Stomach (tissue), 9 donors: ENCODE measurements around the gene CACNA2D3. TPM values are rescaled to one million over a fixed set of nuclear protein-coding genes. Genes with fewer than 3 reads are reported as not detected.

ENCODE experiments used
- DNase-seq, 2 donors: peaks; one replicate each; pipeline versions ENCODE4 v3.0.0 to v3.0.0-alpha.2; 2013 to 2019
- H3K27ac ChIP-seq, 5 donors: fragments of 200-600 bp in 4 of 5; sonication (generic) in 4 of 5; one replicate each; pipeline ENCODE4 v1.5.1; 2013 to 2019; ENCODE audit warnings: mild to moderate bottlenecking in 1 of 5, moderate library complexity in 1 of 5
- H3K27me3 ChIP-seq, 3 donors: fragments of 200-600 bp; sonication (generic); one replicate each; pipeline ENCODE4 v1.5.1; 2017 to 2019; ENCODE audit warnings: mixed run types in 1 of 3
- H3K36me3 ChIP-seq, 4 donors: fragments of 200-600 bp; sonication (generic); 1 replicate in 3 of 4; 2 replicates in 1 of 4; pipeline ENCODE4 v1.5.1; 2016 to 2019
- H3K4me1 ChIP-seq, 4 donors: fragments of 200-600 bp; sonication (generic); one replicate each; pipeline ENCODE4 v1.5.1; 2016 to 2019
- H3K4me3 ChIP-seq, 4 donors: fragments of 200-600 bp; sonication (generic) in 3 of 4; one replicate each; pipeline ENCODE4 v1.5.1; 2016 to 2019; ENCODE audit warnings: mild to moderate bottlenecking in 1 of 4
- H3K9me3 ChIP-seq, 4 donors: fragments of 200-600 bp; sonication (generic); one replicate each; pipeline ENCODE4 v1.5.1; 2016 to 2019
- EP300 ChIP-seq: sonication (generic); formaldehyde crosslinking; IDR thresholded peaks from one replicate; pipeline ENCODE4 v1.6.1; 2017; ENCODE audit warnings: antibody characterized with exemption
- POLR2A ChIP-seq, 4 donors: fragments of 450-650 bp; IDR thresholded peaks; one replicate each; pipeline ENCODE4 v1.6.1; 2016; ENCODE audit warnings: antibody characterized with exemption in 4 of 4, control low read depth in 2 of 4, mild to moderate bottlenecking in 1 of 4, moderate library complexity in 1 of 4
- POLR2AphosphoS5 ChIP-seq, 3 donors: sonication (generic); formaldehyde crosslinking; IDR thresholded peaks; one replicate each; pipeline ENCODE4 v1.6.1; 2016; ENCODE audit warnings: antibody characterized with exemption in 3 of 3
- WGBS, 5 donors: extraction: QIAGEN DNeasy Blood & Tissue Kit in 3 of 5; methylation state at CpG; one replicate each; pipeline versions ENCODE4 v1.1.5 to v1.1.7; 2013 to 2018; 5-methylcytosine and 5-hydroxymethylcytosine counted together
- intact Hi-C: fragments of 100-400 bp; cut with DNase I; formaldehyde crosslinking; loops from one replicate; pipeline ENCODE4 v1.15.1; 2023; ENCODE audit warnings: low total_unique reads
- polyA plus RNA-seq, 3 donors: library from polyadenylated mRNA; stranded (reverse); fragments of 200-250 nt; gene quantifications; one replicate each; pipeline ENCODE4 v1.2.3, GENCODE V29; 2013
- total RNA-seq, 5 donors: library from RNA; depleted of rRNA; stranded (reverse); fragments of >200 nt; gene quantifications; one replicate each; pipeline versions ENCODE4 v1.1.0 to v1.2.3, GENCODE V29; 2014 to 2016
- TF ChIP-seq, protein P1 (sequence below), 7 experiments: fragments of 450-650 bp in 4 of 7; fragments of 200-600 bp in 3 of 7; sonication (generic) in 3 of 7; IDR thresholded peaks; one replicate each; pipeline ENCODE4 v1.5.1; 2016 to 2019; ENCODE audit warnings: antibody characterized with exemption in 7 of 7, control low read depth in 2 of 7, mild to moderate bottlenecking in 1 of 7
- donor health status: healthy with polysubstance abuse.
- donor health status: Bipolar disorder and iron deficiency.
- donor health status: healthy.

Gene CACNA2D3
- total and polyA plus RNA-seq, 8 donors = 0.56 to 54.0 (median 2.9) TPM; not detected in 1

DNA sequence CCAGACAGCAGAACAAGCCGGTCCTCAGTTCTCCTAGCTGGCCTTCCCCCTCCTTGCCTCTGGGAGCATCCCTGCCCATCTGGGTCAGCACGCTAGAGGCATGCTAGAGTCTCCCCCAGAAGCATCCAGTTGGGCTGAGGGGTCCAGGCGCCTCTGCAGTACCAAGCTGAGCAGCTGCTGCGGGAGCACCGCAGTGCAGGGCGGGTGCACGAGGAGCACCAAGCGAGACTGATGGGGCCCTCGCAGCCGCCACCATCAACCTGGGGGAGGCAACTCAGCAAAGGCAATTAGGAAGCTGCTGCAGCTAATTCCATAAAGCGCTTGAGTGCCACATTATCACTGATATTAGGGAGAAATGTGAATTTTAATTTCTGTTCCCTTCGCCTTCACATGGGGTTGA, 12.4 kb downstream of the CACNA2D3 start:
- 88 to 93% (median 89%) methylated on average over 12 of the region's 12 CpGs for WGBS, 5 donors
- Histone ChIP-seq H3K9me3 (no peaks in the 10 kb centered on the region), H3K4me3 (no peak overlapping the region), H3K27me3 (peaks cover 0 to 5% (median 0%) of the 10 kb centered on the region in 3 donors), H3K36me3 (no peaks in the 10 kb centered on the region), H3K27ac (no peak overlapping the region), H3K4me1 (no peaks in the 10 kb centered on the region)
- TF ChIP-seq POLR2A (IDR thresholded peaks at IDR 0.05) (no peak), EP300 (no peak), POLR2AphosphoS5 (IDR thresholded peaks at IDR 0.05) (no peak)
- TF ChIP-seq, protein P1, sequence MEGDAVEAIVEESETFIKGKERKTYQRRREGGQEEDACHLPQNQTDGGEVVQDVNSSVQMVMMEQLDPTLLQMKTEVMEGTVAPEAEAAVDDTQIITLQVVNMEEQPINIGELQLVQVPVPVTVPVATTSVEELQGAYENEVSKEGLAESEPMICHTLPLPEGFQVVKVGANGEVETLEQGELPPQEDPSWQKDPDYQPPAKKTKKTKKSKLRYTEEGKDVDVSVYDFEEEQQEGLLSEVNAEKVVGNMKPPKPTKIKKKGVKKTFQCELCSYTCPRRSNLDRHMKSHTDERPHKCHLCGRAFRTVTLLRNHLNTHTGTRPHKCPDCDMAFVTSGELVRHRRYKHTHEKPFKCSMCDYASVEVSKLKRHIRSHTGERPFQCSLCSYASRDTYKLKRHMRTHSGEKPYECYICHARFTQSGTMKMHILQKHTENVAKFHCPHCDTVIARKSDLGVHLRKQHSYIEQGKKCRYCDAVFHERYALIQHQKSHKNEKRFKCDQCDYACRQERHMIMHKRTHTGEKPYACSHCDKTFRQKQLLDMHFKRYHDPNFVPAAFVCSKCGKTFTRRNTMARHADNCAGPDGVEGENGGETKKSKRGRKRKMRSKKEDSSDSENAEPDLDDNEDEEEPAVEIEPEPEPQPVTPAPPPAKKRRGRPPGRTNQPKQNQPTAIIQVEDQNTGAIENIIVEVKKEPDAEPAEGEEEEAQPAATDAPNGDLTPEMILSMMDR (IDR thresholded peaks at IDR 0.05) = no peak
- DNase-seq = no peak
- intact Hi-C loops = no loop called here

DNA sequence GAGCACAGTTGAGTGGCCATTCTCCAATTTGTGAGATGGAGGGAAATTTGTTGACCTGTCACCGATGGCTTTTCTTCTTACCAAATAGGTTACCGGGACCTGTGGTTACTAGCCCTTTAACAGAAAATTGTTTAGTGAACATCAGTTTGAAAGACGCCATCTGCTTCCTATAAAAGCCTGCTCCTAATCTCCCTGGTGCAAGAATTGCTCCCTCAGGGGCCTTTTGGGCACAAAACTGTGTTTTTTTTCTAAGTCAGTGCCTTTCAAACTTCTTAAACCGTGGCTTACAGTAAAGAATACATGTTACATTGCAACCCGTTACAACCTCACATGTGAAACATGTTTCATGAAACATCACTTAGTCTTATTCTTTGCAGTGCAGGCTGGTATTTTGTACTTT, 15.0 kb downstream of the CACNA2D3 start:
- intact Hi-C loops = no loop called here
- 59 to 66% (median 64%) methylated on average over 5 of the region's 5 CpGs for WGBS, 5 donors
- no peaks in the 10 kb centered on the region for H3K4me1 ChIP-seq
- no peak overlapping the region for H3K27ac ChIP-seq
- no peak for DNase-seq
- no peak overlapping the region for H3K4me3 ChIP-seq
- H3K9me3 ChIP-seq = no peaks in the 10 kb centered on the region
- TF ChIP-seq, protein P1 (IDR thresholded peaks at IDR 0.05) = no peak
- TF ChIP-seq POLR2A (IDR thresholded peaks at IDR 0.05) (no peak), EP300 (no peak), POLR2AphosphoS5 (IDR thresholded peaks at IDR 0.05) (no peak)
- H3K36me3 ChIP-seq = no peaks in the 10 kb centered on the region
- H3K27me3 ChIP-seq = peaks cover 0 to 5% (median 0%) of the 10 kb centered on the region in 3 donors

DNA sequence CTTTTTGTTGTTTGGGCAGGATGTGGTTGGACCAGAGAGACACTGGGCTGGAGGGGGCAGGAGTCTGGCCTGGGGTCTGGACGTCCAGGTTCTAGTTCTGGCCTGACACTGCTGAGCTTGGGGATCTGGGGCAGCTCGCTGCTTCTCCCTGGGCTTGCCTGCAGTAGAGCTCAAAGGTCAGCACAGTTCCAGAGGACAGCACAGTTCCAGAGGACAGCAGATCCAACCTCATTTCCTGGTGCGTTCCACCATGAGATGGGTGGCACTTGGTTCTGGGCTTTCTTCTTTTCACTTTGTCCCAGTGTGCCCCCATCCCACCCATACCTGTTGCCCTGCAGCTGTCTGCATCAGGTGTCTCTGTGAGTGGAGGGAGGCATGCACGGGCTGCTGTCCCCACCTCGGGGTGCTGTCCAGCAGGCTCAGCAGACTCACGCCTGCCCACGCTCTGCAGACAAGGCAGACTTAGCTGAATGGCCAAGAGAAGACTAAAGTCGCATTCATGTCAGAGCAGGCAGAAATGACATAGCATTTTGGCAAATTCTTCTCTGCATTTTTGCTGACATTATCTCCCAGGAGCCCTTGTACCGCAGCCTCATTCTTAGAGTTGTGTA, 16.7 kb downstream of the CACNA2D3 start:
- no peak overlapping the region for H3K4me3 ChIP-seq
- H3K27ac ChIP-seq = no peak overlapping the region
- no peaks in the 10 kb centered on the region for H3K4me1 ChIP-seq
- TF ChIP-seq EP300 (no peak), POLR2AphosphoS5 (IDR thresholded peaks at IDR 0.05) (no peak), POLR2A (IDR thresholded peaks at IDR 0.05) (no peak)
- TF ChIP-seq, protein P1 (IDR thresholded peaks at IDR 0.05) = no peak
- no peaks in the 10 kb centered on the region for H3K9me3 ChIP-seq
- peak in 1 of 2 donors; percentile 12 for DNase-seq
- peaks cover 0 to 5% (median 0%) of the 10 kb centered on the region in 3 donors for H3K27me3 ChIP-seq
- no peaks in the 10 kb centered on the region for H3K36me3 ChIP-seq
- 43 to 57% (median 50%) methylated on average over 9 of the region's 9 CpGs for WGBS, 5 donors
- intact Hi-C loops = no loop called here

DNA sequence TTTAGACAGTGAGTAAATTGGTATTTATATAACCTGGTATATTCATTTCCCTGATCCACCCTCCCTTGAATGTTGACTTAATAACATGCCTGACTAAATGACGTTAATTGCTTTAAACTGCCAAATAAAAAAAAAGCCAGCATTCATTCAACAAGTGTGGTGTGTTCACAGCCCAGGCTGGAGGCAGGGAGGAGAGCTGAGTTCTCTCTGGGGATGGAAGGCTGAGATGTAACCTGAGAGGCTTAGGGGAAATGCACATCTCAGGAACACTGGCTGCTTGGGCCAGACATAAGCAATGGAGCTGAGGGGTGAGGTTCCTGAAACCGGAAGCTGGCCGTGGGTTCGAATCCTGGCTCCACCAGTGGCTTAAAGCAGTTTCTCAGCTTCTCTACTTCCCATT, 17.3 kb downstream of the CACNA2D3 start:
- intact Hi-C loops = loop anchor here (10.0 kb wide), 1 partner anchor 235 kb away; no protein-coding TSS in a partner anchor
- Histone ChIP-seq H3K27me3 (peaks cover 0 to 5% (median 0%) of the 10 kb centered on the region in 3 donors), H3K27ac (no peak overlapping the region), H3K4me1 (no peaks in the 10 kb centered on the region), H3K4me3 (no peak overlapping the region), H3K9me3 (no peaks in the 10 kb centered on the region), H3K36me3 (no peaks in the 10 kb centered on the region)
- no peak for DNase-seq
- TF ChIP-seq POLR2AphosphoS5 (IDR thresholded peaks at IDR 0.05) = no peak
- TF ChIP-seq, protein P1 (IDR thresholded peaks at IDR 0.05) = no peak
- WGBS, 5 donors = 53 to 79% (median 71%) methylated on average over 4 of the region's 4 CpGs
